Measurements from ENCODE around the gene MYO1F. TPM values are rescaled to one million over a fixed set of nuclear protein-coding genes. Genes with fewer than 3 reads are reported as not detected.

The MYO1F gene
- total and polyA plus RNA-seq, 4 donors: 4.5 to 19.3 (median 11.6) TPM

- Histone ChIP-seq H3K9me3 (ENCODE audit: control insufficient read depth, insufficient read depth, low read length) (no peaks in the 10 kb centered on the region), H3K36me3 (ENCODE audit: control insufficient read depth, insufficient read depth, low read length) (peaks cover 8% of the 10 kb centered on the region), H3K4me3 (ENCODE audit: low read depth, low read length) (no peak overlapping the region), H3K27ac (ENCODE audit: low read depth, low read length) (no peak overlapping the region), H3K4me1 (ENCODE audit: control insufficient read depth, insufficient read depth, low read length) (peaks cover 15% of the 10 kb centered on the region), H3K27me3 (ENCODE audit: control insufficient read depth, insufficient read depth, low read length) (no peaks in the 10 kb centered on the region)
- WGBS (ENCODE audit: insufficient coverage): 90% methylated on average over 31 of the region's 35 CpGs
- no peak for DNase-seq (ENCODE audit: low read depth in 4 of 6, low spot score in 6 of 6)
These were observed 47.1 kb downstream of the MYO1F start for GRCh38 chr19:8530061-8530679.

- H3K4me3 ChIP-seq (ENCODE audit: low read depth, low read length): no peak overlapping the region
- no peak overlapping the region for H3K27ac ChIP-seq (ENCODE audit: low read depth, low read length)
- DNase-seq (ENCODE audit: low read depth in 4 of 6, low spot score in 6 of 6): no peak
- no peaks in the 10 kb centered on the region for H3K9me3 ChIP-seq (ENCODE audit: control insufficient read depth, insufficient read depth, low read length)
- 95% methylated on average over 4 of the region's 4 CpGs for WGBS (ENCODE audit: insufficient coverage)
- peaks cover 8% of the 10 kb centered on the region for H3K36me3 ChIP-seq (ENCODE audit: control insufficient read depth, insufficient read depth, low read length)
- H3K4me1 ChIP-seq (ENCODE audit: control insufficient read depth, insufficient read depth, low read length): peaks cover 20% of the 10 kb centered on the region
- H3K27me3 ChIP-seq (ENCODE audit: control insufficient read depth, insufficient read depth, low read length): no peaks in the 10 kb centered on the region
These were observed 47.8 kb downstream of the MYO1F start for GRCh38 chr19:8529369-8530006.

DNA sequence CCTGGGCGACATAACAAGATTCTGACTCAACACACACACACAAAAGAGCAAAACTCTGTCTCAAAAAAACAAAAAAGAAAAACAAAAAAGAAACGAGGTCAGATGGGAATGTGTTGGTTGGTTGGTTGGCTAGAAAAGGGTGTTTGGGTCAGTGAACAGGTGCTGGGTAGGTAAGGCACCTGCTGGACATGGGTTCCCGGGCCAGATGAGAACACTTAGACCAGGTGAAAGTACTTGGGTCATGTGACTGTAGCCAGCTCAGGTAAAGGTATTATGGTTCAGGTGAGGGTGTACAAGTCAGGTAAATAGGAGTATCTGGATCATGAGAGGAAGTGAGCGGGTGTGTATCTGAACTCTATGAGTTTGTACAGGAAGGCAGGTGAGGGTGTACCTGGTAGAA, 48.7 kb downstream of the MYO1F start:
- Histone ChIP-seq H3K27ac (ENCODE audit: low read depth, low read length) (no peak overlapping the region), H3K27me3 (ENCODE audit: control insufficient read depth, insufficient read depth, low read length) (no peaks in the 10 kb centered on the region), H3K4me3 (ENCODE audit: low read depth, low read length) (no peak overlapping the region)

GRCh38 chr19:8526345-8527091, 50.7 kb downstream of the MYO1F start:
- peaks cover 20% of the 10 kb centered on the region for H3K4me1 ChIP-seq (ENCODE audit: control insufficient read depth, insufficient read depth, low read length)
- peak overlapping the region; percentile 95 for H3K27ac ChIP-seq (ENCODE audit: low read depth, low read length)
- H3K36me3 ChIP-seq (ENCODE audit: control insufficient read depth, insufficient read depth, low read length): peaks cover 8% of the 10 kb centered on the region
- DNase-seq (ENCODE audit: low read depth in 4 of 6, low spot score in 6 of 6): peak; percentile 83 to 99 (median 91)
- H3K27me3 ChIP-seq (ENCODE audit: control insufficient read depth, insufficient read depth, low read length): no peaks in the 10 kb centered on the region
- H3K9me3 ChIP-seq (ENCODE audit: control insufficient read depth, insufficient read depth, low read length): no peaks in the 10 kb centered on the region
- H3K4me3 ChIP-seq (ENCODE audit: low read depth, low read length): peak overlapping the region; percentile 61
- 4% methylated on average over 48 of the region's 57 CpGs for WGBS (ENCODE audit: insufficient coverage)

More for the DNA sequence above, 48.7 kb downstream of the MYO1F start:
- H3K36me3 ChIP-seq (ENCODE audit: control insufficient read depth, insufficient read depth, low read length): peaks cover 8% of the 10 kb centered on the region
- DNase-seq (ENCODE audit: low read depth in 4 of 6, low spot score in 6 of 6): no peak
- H3K4me1 ChIP-seq (ENCODE audit: control insufficient read depth, insufficient read depth, low read length): peaks cover 20% of the 10 kb centered on the region
- no peaks in the 10 kb centered on the region for H3K9me3 ChIP-seq (ENCODE audit: control insufficient read depth, insufficient read depth, low read length)
- WGBS (ENCODE audit: insufficient coverage): 63% methylated on average over 3 of the region's 4 CpGs

DNA sequence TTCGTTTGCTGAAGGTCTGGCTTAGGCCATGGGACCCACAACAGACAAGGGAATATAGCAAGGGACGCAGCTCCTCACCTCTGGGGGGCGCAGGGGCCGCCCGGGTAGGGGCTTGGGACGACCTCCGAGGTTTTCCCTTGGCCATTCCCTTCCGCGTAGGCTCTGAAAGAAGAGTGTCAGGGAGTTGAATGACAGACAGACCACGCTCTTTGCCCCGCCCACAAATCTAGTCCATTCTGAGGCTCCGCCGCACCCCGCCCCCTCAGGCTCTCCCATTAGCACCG, 51.9 kb downstream of the MYO1F start:
- WGBS (ENCODE audit: insufficient coverage): 4% methylated on average over 15 of the region's 15 CpGs
- Histone ChIP-seq H3K27ac (ENCODE audit: low read depth, low read length) (peak overlapping the region; percentile 95), H3K27me3 (ENCODE audit: control insufficient read depth, insufficient read depth, low read length) (no peaks in the 10 kb centered on the region), H3K9me3 (ENCODE audit: control insufficient read depth, insufficient read depth, low read length) (no peaks in the 10 kb centered on the region), H3K4me1 (ENCODE audit: control insufficient read depth, insufficient read depth, low read length) (peaks cover 20% of the 10 kb centered on the region), H3K4me3 (ENCODE audit: low read depth, low read length) (peak overlapping the region; percentile 52), H3K36me3 (ENCODE audit: control insufficient read depth, insufficient read depth, low read length) (peaks cover 6% of the 10 kb centered on the region)
- DNase-seq (ENCODE audit: low read depth in 4 of 6, low spot score in 6 of 6): no peak

DNA sequence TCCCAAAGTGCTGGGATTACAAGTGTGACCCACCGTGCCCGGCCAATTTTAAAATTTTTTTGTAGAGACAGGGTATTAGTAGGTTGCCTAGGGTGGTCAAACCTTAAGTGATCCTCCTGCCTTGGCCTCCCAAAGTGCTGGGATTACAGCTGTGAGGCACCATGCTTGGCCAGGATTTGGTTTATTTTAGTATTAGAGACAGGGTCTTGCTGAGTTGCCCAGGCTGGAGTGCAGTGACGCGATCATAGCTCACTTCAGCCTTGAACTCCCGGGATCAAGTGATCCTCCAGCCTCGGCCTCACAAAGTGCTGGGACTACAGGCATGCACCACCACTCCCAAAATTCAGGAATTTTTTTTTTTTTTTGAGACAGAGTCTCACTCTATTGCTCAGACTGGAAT, 57.9 kb downstream of the MYO1F start:
- peaks cover 3% of the 10 kb centered on the region for H3K4me1 ChIP-seq (ENCODE audit: control insufficient read depth, insufficient read depth, low read length)
- H3K27me3 ChIP-seq (ENCODE audit: control insufficient read depth, insufficient read depth, low read length): no peaks in the 10 kb centered on the region
- no peaks in the 10 kb centered on the region for H3K9me3 ChIP-seq (ENCODE audit: control insufficient read depth, insufficient read depth, low read length)
- no peak overlapping the region for H3K4me3 ChIP-seq (ENCODE audit: low read depth, low read length)
- DNase-seq (ENCODE audit: low read depth in 4 of 6, low spot score in 6 of 6): no peak
- no peak overlapping the region for H3K27ac ChIP-seq (ENCODE audit: low read depth, low read length)
- 93% methylated on average over 6 of the region's 6 CpGs for WGBS (ENCODE audit: insufficient coverage)
- no peaks in the 10 kb centered on the region for H3K36me3 ChIP-seq (ENCODE audit: control insufficient read depth, insufficient read depth, low read length)

GRCh38 chr19:8518536-8518935, 58.7 kb downstream of the MYO1F start:
- no peak for DNase-seq (ENCODE audit: low read depth in 4 of 6, low spot score in 6 of 6)
- Histone ChIP-seq H3K4me1 (ENCODE audit: control insufficient read depth, insufficient read depth, low read length) (peaks cover 8% of the 10 kb centered on the region), H3K27ac (ENCODE audit: low read depth, low read length) (no peak overlapping the region), H3K36me3 (ENCODE audit: control insufficient read depth, insufficient read depth, low read length) (no peaks in the 10 kb centered on the region), H3K9me3 (ENCODE audit: control insufficient read depth, insufficient read depth, low read length) (no peaks in the 10 kb centered on the region), H3K4me3 (ENCODE audit: low read depth, low read length) (no peak overlapping the region), H3K27me3 (ENCODE audit: control insufficient read depth, insufficient read depth, low read length) (no peaks in the 10 kb centered on the region)
- WGBS (ENCODE audit: insufficient coverage): 93% methylated on average over 9 of the region's 11 CpGs

DNA sequence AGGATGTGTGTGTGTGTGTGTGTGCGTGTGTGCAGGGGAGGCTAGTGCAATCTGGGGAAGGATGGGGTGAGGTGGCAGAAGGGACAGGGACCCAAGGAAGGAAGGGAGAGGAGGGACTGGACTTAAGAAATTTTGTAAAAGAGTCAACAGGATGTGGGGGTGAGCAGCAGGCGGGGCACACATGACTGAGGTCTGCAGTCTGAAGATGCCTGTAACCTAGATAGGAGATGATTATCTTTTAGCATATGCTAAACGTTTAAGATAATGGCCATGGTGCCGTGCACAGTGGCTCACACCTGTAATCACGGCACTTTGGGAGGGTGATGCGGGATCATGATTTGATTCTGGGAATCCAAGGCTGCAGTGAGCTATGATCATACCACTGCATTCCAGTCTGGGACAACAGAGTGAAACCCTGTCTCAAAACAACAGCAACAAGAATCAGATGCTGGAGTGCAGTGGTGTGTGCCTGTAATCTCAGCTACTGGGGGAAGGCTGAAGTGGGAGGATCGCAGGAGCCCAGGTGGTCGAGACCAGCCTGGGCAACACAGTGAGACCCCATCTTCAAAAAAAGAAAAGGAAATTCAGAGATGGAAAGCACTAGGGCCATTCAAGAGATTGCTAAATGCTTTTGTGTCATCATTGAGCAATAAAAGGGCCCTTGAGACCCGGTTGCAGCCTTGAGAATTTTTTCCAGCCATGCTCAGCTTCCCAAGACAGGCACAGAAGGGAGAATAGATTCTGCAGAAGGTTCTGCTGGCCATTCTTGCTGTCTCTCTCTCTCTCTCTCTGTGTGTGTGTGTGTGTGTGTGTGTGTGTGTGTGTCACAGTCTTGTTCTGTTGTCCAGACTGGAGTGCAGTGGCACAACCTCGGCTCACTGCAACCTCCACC, 59.4 kb downstream of the MYO1F start:
- Histone ChIP-seq H3K4me1 (ENCODE audit: control insufficient read depth, insufficient read depth, low read length) (peaks cover 15% of the 10 kb centered on the region), H3K4me3 (ENCODE audit: low read depth, low read length) (no peak overlapping the region), H3K27me3 (ENCODE audit: control insufficient read depth, insufficient read depth, low read length) (no peaks in the 10 kb centered on the region), H3K36me3 (ENCODE audit: control insufficient read depth, insufficient read depth, low read length) (peaks cover 3% of the 10 kb centered on the region), H3K9me3 (ENCODE audit: control insufficient read depth, insufficient read depth, low read length) (no peaks in the 10 kb centered on the region), H3K27ac (ENCODE audit: low read depth, low read length) (no peak overlapping the region)
- 73% methylated on average over 7 of the region's 10 CpGs for WGBS (ENCODE audit: insufficient coverage)
- no peak for DNase-seq (ENCODE audit: low read depth in 4 of 6, low spot score in 6 of 6)

- Histone ChIP-seq H3K27ac (ENCODE audit: low read depth, low read length) (no peak overlapping the region), H3K9me3 (ENCODE audit: control insufficient read depth, insufficient read depth, low read length) (no peaks in the 10 kb centered on the region), H3K36me3 (ENCODE audit: control insufficient read depth, insufficient read depth, low read length) (peaks cover 28% of the 10 kb centered on the region), H3K4me1 (ENCODE audit: control insufficient read depth, insufficient read depth, low read length) (peaks cover 26% of the 10 kb centered on the region), H3K27me3 (ENCODE audit: control insufficient read depth, insufficient read depth, low read length) (no peaks in the 10 kb centered on the region), H3K4me3 (ENCODE audit: low read depth, low read length) (no peak overlapping the region)
- DNase-seq (ENCODE audit: low read depth in 4 of 6, low spot score in 6 of 6): no peak
- WGBS (ENCODE audit: insufficient coverage): 65% methylated on average over 9 of the region's 11 CpGs
These were observed 61.9 kb downstream of the MYO1F start for GRCh38 chr19:8515317-8515716.

Data from spinal cord (tissue), 10 donors.